NCI-H2081 treated with DMSO at 0.1 percent for 48 hours (cell line): ENCODE data around the gene GPR55.

Source experiments
- DNase-seq: peaks from one replicate; lab custom pipeline; 2025; lab: John Stamatoyannopoulos, UW

The GPR55 gene

DNA sequence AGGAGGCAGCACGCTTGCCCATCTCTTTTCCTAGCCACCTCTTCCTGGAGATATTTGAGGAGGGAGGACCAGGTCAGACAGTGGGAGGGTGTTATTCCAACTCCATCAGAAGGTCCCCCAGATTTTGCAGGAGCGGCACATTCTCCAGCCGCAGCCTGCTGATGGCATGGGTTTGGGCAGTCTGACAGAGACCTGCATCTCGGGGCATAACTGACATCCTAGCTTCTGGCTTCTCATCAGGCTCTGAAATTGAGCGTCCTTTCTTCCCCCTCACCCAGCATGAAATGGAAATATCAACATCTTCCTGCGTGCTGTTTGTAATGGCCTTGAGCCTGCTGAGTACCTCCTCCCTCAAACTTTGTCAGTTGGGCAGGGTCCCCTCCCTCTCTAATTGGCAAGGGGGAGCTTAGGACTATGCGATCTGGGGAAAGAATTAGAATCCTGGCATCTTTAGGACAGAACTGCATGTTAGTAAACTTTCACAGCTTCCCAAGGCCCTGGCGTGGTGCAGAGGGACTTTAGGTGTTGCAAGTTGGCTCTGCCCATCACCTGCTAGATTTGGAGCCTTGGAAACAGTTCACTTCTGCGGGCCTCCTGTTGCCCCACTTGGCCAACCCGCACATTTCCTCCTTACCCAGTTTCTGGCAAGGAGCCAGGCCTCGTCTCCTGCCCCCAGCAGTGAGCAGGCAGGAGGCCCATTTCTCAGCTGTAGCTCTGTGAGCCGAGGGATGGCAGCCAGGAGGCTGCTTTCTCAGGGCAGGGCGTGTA, 58.1 kb downstream of the GPR55 start:
- DNase-seq = no peak

DNA sequence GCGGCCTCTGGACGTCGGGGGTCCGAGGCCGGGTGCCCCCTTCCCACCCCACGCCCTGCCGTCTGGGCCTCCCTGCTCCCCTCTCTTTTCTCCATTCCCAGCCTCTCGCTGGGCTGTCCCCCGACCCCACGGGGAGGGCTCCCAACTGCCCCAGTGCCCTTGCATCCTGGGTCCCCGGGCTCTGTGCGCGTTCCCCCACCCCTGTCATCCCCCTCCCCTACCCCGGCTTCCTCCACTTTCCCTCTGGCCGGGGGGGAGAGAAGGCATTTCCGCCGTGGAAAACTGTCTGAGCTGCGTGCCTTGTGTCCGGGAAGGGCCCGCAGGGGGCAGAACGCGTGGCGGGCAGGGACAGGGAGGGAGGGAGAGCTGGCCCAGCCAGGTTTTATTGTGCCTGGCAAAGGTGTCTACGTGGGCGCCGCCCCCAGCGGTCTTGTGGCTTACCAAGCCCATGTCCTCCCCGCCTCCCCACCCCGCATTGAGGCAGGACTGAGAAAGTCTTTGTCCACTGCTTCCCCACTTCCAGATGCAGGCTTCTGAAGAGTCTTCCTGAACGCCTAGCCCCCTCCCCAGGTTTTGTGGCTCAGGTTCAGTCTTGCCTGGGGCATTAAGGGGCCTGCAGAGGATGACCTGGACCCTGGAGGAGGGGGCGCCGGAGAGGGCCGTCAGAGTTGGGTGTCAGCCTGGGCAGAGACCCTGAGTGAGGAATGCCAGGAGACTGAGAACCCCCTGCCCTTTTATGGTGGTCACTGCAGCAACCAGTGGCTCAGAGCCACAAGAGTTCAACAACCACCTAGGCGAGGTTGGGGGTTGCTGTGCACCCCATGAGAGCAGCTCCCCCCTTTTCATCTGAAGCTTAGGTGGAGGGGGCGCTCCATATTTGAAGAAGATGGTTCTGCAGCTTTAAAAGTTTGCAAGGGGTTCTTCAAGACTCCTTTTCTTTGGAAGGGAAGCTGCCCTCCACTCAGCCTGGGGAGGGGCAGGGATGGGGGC, 59.0 kb downstream of the GPR55 start:
- no peak for DNase-seq

- no peak for DNase-seq
Measured at GRCh38 chr2:230865307-230865765, 59.7 kb downstream of the GPR55 start.

DNA sequence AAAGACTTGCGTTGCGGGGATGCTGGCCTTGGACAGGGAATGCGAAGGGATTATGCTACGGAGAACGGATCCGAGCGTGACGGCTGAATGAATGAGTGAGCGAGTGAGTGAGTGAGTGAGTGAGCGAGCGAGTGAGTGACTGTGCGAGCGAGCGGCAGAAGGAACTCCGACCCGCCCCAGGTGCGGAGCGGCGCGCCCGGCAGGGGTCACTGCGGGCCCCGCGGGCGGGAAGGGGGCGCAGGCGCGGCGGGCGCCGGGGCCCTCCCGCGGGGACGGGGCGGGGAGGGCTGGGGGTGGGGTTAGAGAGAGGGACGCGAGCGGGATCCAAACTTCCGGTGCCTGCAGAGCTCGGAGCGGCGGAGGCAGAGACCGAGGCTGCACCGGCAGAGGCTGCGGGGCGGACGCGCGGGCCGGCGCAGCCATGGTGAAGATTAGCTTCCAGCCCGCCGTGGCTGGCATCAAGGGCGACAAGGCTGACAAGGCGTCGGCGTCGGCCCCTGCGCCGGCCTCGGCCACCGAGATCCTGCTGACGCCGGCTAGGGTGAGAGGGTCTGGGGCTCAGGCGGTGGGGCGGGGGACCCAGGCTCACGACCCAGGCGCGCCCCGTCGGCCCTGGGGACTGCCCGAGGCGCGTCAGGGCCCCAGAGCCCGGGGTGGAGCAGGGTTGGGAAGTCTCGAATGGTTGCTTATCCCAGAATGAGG, 60.3 kb downstream of the GPR55 start, which contains the start of gene ITM2C:
Gene ITM2C (plus strand): TSS at position 338 of the 702 bp plus-strand sequence. CDS start 84 bp downstream, at position 422.
- no peak for DNase-seq

DNA sequence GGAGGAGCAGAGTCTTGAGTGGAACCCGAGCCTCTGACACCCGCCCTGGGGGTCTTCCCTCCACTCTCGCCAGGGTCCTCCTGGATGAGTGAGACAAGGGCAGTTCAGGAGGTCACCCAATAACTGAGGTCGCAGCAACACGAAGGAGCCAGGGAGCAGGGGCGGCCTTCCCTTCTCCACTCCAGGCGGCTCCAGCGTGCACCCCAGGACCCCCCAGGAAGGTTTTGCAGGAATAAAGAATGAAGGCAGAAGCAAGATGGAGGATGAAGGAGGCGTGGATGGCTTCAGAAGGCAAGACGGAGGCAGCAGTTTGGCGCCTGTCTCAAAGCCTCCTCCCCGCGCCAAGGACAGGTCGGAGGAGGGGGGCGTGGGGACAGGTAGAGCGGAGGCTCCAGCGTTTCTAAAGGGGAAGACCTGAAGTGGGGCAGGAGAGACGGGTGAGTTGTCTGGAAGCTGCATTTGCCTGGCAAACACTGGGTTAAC, 60.9 kb downstream of the GPR55 start:
- no peak for DNase-seq

DNA sequence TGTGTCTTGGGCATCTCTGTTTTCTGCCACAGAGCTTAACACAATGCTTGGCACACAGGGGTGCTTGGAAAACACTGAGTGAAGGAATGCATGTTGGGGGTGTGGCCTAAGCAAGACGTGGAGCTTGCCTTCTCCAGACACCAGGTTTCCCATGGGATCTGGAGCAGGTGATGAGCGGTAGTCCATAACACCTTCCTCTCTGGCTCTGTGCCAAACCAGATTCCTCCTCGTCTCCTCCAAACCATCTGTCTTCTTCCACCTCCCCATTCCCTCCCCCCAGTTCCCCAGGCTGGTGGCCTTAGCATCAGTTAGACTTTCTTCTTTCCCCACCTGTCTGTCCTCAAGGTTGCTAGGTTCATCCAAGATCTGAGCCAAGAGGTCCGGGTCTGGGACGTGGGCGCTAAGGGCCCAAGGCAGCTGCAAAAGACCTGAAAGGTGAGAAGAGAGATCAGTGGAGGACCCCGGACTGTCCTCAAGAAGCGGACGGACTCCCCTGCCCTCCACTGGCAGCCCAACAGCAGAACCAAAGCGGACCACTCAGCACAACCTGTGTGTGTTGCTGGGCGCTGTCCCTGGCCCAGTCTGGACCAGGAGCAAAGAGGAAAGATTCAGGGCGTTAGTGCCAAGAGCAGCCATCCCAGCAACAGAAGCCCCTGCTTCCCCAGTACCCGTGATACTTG, 61.5 kb downstream of the GPR55 start:
- no peak for DNase-seq

DNA sequence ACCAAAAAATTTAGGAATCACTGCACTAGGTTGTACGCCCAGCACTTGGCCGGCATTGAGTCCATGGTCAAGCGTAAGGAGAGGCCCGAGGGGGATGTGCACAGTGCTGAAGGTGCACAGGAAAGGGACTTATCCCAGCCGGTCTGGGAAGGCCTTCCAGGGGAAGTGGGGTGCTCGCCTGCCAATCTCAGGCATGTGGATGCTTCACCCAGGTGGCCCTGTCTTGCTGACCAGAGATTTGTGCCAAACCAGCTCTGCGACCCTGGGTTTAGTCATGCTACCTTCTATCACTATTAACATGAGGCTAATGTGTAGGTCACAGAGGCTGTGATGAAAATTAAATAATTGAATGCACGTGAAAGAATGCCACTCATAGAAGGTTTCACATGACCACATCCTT, 62.0 kb downstream of the GPR55 start:
- no peak for DNase-seq

- DNase-seq = no peak
Measured at GRCh38 chr2:230862292-230862691, 62.8 kb downstream of the GPR55 start.

DNA sequence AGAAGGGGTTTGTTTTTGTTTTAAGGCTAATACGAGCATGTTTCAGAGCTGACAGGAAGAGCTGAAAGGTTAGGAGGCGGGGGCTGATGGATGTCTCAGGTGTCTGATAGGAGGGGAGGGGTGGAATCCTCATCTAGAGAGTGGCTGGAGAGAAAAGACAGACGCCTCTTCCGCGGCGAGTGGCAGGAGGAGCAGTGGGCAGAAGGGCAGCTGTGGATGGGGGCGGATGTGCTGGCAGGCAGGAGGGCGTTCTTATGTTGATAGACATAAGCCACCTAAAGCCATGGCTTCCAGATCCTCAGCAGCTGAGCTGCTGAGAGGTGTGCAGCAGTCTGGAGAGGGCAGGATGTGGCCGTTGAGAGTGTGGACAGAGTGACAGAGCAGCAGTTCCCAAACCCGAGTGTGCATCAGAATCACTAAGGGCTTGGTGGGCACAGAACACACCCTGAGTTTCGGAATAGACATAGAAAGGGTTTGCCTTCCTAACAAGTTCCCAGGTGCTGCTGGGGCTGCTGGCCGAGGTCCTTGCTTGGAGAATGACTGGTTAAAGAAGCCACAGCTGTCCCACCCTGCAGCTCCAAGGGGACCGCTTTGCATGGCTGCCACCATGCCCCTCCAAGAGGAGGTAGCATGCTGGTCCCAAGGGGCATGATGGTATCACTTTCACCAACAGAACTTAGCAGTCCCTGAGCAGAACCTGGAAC, 63.3 kb downstream of the GPR55 start:
- no peak for DNase-seq
